HG03354 (cell line): ENCODE results near the gene SEC14L5.

ENCODE experiments used
- ATAC-seq: cut with Tn5 transposase; IDR thresholded peaks from one replicate; pipeline ENCODE4 v1.9.1; 2021; ENCODE audit warnings: mild to moderate bottlenecking; ENCODE audit not compliant: unreplicated experiment, poor library complexity, severe bottlenecking

The SEC14L5 gene

DNA sequence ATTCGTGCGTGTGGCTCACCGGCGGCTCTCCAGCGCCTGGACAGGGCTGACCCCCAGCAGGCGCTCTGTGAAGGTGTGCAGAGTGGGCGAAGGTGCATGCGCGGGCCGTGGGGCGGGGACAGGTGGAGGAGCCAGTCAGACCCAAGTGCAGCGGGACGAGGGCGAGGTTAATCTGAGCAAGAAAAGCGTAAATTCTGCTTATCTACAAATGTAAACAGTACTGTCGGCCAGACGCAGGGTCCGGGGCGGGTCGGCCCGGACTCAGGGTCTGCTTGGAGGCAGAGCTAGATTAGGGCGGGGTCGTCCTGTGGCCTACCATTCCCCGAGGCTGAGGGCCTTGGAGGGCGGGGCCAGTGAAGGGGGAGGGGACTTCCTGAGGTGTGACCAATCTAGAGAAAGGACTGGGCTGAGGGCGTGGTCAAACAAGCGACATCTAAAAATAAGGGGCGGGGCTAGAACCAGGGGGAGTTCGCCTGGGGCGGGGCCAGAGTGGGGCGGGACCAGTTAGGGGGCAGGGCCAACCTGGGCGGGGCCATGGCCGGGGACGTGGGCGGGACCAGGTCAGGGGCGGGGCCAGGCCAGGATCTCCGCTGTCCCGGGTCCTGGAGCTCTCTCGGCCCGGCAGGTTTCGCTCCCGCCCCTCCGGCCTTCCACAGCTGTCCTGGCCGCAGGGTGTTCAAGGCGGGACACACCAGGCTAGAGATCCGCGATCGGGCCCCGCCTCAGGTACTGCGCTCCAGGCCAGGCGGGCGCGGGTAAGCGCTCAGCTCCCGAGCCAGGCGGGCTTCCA is at the start of gene SEC14L5:
Gene SEC14L5 (plus strand): TSS at position 611 of the 790 bp plus-strand sequence. CDS start 994 bp downstream, outside the sequence.
- ATAC-seq: peak; percentile 77

DNA sequence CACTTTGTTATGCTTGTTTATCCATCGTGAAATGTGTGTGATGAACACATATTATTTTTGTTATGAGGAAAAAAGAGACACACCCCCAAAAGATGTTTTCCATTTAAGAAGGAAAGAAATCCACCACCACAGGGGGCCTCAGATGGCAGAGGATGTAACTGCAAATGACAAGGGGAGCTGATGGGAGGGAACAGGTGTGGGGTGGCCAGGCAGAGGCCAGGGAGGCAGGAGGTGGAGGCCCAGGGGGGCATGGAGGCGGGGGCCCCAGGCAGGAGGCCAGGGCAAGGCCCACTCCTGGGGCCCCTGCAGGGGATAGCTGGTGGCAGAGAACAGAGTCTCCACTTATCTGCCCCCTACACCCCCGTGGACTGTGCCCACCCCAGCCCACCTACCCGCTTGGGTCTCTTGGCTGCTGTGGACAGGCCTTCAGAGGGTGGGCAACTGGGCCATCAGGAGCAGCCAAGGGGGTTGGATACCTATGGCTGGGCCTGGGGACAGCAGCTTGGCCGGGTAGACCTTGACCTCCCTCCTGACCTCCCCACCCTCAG is 49.2 kb upstream of the SEC14L5 start:
- ATAC-seq: no peak

- no peak for ATAC-seq
Observed at GRCh38 chr16:4909825-4910224, 48.3 kb upstream of the SEC14L5 start.

- no peak for ATAC-seq
Observed at GRCh38 chr16:4910828-4911227, 47.3 kb upstream of the SEC14L5 start.

DNA sequence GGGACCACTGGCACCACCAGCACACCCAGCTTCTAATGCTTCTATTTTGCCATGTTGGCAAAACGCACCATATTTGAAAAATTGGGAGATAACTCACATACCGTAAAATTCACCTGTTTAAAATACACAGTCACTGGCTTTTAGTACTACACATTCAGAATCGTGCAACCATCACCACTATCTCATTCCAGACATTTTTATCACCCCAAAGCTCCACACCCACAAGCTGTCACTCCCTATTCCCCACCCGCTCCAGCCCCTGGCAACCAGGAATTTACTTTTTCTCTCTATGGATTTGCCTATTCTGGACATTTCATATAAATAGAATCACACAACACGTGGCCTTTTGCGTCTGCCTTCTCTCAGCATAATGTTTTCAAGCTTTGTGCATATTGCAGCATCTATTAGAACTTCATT is 46.2 kb upstream of the SEC14L5 start:
- ATAC-seq: no peak

DNA sequence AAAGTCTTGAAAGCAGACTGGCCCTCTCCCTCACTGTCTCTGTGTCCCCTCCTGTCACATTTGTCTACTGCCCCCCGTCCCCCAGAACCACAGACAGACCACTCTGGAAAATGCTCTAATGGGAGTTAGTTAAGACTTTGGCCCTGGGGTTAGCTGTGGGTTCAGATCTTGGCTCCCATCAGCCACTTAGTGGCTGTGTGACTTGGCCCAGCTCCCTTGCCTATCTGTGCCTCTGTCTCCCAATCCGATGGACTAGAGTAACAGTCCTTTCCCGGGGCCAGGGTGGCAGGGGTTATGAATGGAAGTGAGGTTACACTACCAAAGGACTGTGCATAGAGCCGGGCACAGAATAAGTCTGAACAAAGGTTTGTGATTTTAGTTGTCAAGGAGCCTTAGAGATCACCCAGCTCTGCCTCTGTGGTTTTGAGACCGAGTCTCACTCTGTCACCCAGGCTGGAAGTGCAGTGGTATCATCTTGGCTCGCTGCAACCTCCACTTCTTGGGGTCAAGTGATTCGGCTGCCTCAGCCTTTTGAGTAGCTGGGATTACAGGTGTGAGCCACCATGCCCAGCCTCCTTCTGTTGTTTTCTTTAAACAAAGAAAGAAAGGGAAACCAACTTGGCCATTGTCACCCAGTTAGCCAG is 44.9 kb upstream of the SEC14L5 start:
- no peak for ATAC-seq

- no peak for ATAC-seq
Observed at GRCh38 chr16:4913774-4914525, 44.2 kb upstream of the SEC14L5 start.

- ATAC-seq: no peak
Observed at GRCh38 chr16:4914528-4915225, 43.5 kb upstream of the SEC14L5 start.

- ATAC-seq: no peak
Observed at GRCh38 chr16:4915226-4915761, 42.8 kb upstream of the SEC14L5 start.

- ATAC-seq: no peak
Observed at GRCh38 chr16:4917117-4917516, 41.0 kb upstream of the SEC14L5 start.

- ATAC-seq: no peak
Observed at GRCh38 chr16:4918781-4919251, 39.3 kb upstream of the SEC14L5 start.

GRCh38 chr16:4920826-4921225 is 37.3 kb upstream of the SEC14L5 start:
- ATAC-seq: no peak

- no peak for ATAC-seq
Observed at GRCh38 chr16:4922721-4923342, 35.3 kb upstream of the SEC14L5 start.

GRCh38 chr16:4923853-4924252 is 34.3 kb upstream of the SEC14L5 start:
- ATAC-seq: no peak

DNA sequence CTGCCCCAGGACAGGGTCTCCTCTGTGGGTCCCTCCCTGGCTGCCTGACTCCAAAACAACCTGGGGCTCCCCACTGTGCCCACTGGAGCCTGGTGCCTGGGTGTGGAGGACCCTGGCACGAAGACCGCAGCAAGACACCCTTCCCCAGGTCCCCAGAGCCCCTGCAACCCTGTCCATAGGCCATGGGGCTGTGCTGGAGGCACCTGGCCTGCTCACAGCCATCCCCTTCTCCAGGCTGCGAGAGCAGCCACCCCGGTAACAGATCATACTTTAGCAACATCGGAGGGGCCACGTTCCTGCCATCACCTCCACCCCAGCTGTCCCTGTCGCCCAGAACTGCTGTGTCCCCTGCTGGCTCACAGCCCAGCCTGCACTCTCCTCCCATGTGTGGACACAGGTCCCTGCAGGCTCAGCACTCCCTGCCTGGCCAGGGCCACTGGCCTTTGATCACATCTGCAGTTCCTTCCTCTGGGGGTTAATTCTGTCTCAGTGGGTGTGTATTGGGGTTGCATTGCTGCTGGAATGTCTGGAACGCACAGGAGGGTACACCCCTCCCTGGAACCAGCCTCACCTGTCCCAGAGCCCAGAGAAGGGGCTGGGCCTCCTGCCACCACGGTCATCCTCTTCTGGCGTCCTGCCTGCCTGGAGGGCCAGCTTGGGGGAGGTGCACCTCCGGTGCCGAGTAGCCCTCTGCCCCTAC is 33.4 kb upstream of the SEC14L5 start:
- ATAC-seq: no peak

DNA sequence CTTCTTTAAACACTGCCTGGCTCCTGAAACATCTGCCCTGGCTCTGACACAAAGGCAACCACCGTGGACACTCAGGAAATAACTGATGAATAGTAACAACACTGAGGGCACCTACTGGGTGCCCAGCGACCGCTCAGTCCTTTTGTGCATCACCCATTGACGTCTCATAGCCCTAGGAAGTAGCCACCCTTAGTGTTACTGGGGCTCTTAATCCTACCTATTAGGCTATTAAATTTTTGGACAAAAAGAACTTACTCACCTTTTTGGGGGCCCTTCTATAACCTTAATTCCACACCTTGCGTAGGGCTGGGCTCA is 32.9 kb upstream of the SEC14L5 start:
- ATAC-seq: no peak

DNA sequence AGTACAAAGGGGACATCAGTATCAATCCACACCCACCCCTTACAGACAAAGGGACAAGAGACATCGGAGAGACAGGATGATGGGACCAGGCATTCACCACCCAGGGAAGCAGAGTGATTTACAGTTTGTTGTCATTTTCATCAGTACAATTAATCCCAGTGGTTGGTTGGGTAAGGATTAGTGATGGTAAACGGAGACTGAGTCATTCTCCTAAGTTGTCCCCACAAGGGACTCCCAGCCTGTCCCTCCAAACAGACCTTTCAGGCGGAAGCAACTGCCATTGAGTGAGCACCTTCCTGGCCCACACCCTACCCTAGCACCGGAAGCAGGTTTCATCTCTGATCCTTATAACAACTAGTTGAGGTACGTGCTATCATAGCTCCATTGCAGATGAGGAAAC is 32.3 kb upstream of the SEC14L5 start:
- ATAC-seq: no peak

GRCh38 chr16:4926928-4927327 is 31.2 kb upstream of the SEC14L5 start:
- ATAC-seq: no peak

DNA sequence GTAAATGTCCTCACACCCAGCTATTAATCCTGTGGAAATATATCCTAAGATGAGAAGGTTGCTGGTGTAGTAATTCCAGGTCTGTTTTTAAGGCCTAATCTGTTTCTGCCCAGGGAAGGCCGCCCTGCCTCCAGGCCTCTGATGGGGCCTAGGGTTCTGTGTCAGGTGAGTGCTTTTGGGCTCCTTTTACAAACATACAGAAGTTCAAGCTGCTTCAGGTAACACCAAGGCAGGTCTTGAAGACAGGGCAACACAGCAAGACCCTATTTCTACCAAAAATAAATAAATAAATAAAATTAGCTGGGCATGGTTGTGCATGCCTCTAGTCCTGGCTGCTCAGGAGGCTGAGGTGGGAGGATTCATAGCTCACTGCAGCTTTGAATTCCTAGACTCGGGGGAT is 30.5 kb upstream of the SEC14L5 start:
- no peak for ATAC-seq
